GM19468 (cell line): ENCODE measurements around the gene KDM5B.

Experiments used
- ATAC-seq: cut with Tn5 transposase; IDR thresholded peaks from one replicate; pipeline ENCODE4 v1.9.1; 2021; ENCODE audit warnings: mild to moderate bottlenecking, moderate library complexity, moderate number of reproducible peaks; ENCODE audit not compliant: unreplicated experiment; ENCODE audit errors: extremely low read depth

KDM5B gene

GRCh38 chr1:202815120-202815519, 6.9 kb upstream of the KDM5B start:
- no peak for ATAC-seq

GRCh38 chr1:202812176-202813026, 4.2 kb upstream of the KDM5B start:
- no peak for ATAC-seq

- ATAC-seq: no peak
These were observed 3.3 kb upstream of the KDM5B start for GRCh38 chr1:202811296-202812175.

- no peak for ATAC-seq
These were observed 2.5 kb upstream of the KDM5B start, which contains the start of gene PCAT6 for GRCh38 chr1:202810615-202811295. PCAT6 (plus strand) TSS chr1:202810954.

GRCh38 chr1:202810193-202810614, 2.0 kb upstream of the KDM5B start:
- no peak for ATAC-seq

GRCh38 chr1:202809597-202810159, 1.5 kb upstream of the KDM5B start:
- ATAC-seq: no peak

GRCh38 chr1:202807451-202807925, 733 bp downstream of the KDM5B start:
- ATAC-seq: no peak

- no peak for ATAC-seq
These were observed 1.3 kb downstream of the KDM5B start for GRCh38 chr1:202806845-202807450.

- no peak for ATAC-seq
These were observed 2.1 kb downstream of the KDM5B start for GRCh38 chr1:202805886-202806844.

GRCh38 chr1:202804126-202804525, 4.1 kb downstream of the KDM5B start:
- ATAC-seq: no peak

GRCh38 chr1:202802998-202803932, 5.0 kb downstream of the KDM5B start:
- no peak for ATAC-seq

GRCh38 chr1:202802034-202802433, 6.2 kb downstream of the KDM5B start:
- no peak for ATAC-seq

- ATAC-seq: no peak
These were observed 7.0 kb downstream of the KDM5B start for GRCh38 chr1:202801175-202801574.

- no peak for ATAC-seq
These were observed 7.5 kb downstream of the KDM5B start for GRCh38 chr1:202800742-202801141.

GRCh38 chr1:202798792-202799331, 9.4 kb downstream of the KDM5B start:
- no peak for ATAC-seq

GRCh38 chr1:202798260-202798659, 10.0 kb downstream of the KDM5B start:
- no peak for ATAC-seq

GRCh38 chr1:202796670-202797069, 11.6 kb downstream of the KDM5B start:
- ATAC-seq: no peak
